ENCODE data around the gene ENAH.

GRCh38 chr1:225611537-225612223 is 41.2 kb downstream of the ENAH start:
- TF ChIP-seq CTCF (IDR thresholded peaks at IDR 0.05 in 2 of 3, conservative IDR thresholded peaks at IDR 0.05 in 1 of 3; ENCODE audit: borderline replicate concordance in 1 of 3, insufficient read depth in 1 of 3, low read depth in 2 of 3, low read length in 2 of 3) (no peak), EZH2phosphoT487 (IDR thresholded peaks at IDR 0.05; ENCODE audit: borderline replicate concordance) (no peak), SRF (IDR thresholded peaks at IDR 0.05; ENCODE audit: low read depth) (no peak), POLR2A (IDR thresholded peaks at IDR 0.05; ENCODE audit: borderline replicate concordance, extremely low read depth, insufficient read depth, insufficient read length) (no peak)
